NCI-H1105 (cell line): ENCODE results near the gene ZNF280B.
"Not testable (repeated sequence)": the region's sequence is repeated elsewhere in the genome, so short reads cannot be mapped to it uniquely, and the experiment has no call there.

Experiments used
- DNase-seq: peaks from one replicate; lab custom pipeline; 2025; lab: John Stamatoyannopoulos, UW

Gene ZNF280B

GRCh38 chr22:22507743-22508273 is 734 bp downstream of the ZNF280B start:
- no peak for DNase-seq

DNA sequence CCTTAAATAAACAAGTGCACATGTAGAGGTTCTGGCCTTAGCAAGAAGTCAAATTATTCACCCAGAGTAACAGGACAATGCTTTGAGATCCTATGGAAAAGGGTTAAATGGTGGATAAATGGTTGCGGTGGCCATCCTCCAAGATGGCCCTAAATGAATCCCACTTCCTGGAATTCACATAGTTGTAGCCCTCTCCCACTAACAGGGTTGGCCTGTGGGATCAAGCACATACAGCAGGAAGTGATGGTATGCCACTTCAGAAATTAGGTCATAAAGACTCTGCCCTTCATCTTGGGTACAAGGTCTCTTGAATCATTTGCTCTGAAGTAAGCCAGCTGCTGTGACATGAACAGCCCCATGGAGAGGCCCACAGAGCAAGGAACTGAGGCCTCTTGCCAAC is 1.8 kb downstream of the ZNF280B start:
- no peak for DNase-seq

DNA sequence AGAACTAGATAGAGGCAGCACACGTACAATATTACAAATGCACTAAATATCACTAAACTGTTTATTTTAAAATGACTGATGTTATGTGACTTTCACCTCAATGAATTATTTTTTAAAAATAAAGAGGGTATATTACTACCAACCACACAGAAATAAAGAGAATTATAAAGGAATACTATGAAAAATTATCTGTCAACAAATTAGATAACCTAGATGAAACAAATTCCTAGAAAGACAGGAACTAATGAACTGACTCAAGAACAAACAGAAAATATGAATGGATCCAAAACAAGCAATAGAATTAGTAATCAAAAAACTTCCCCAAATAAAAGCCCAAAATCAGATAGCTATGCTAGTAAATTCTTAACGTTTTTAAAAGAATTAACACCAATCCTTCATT is 10.3 kb downstream of the ZNF280B start:
- no peak for DNase-seq

DNA sequence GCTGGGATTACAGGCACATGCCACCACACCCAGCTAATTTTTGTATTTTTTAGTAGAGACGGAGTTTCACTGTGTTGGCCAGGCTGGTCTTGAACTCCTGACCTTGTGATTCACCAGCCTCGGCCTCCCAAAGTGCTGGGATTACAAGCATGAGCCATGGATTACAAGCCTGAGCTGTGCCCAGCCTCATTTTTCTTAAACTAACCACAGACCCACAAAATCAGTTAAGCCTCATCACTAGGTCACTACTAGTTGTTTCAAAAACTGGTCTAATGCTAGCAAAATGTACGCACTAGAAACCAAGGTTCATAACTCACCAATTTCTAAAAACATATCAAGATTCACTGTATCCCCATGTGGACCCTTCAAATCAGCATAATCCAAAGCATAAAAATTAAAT is 17.0 kb downstream of the ZNF280B start:
- not testable (repeated sequence) for DNase-seq

DNA sequence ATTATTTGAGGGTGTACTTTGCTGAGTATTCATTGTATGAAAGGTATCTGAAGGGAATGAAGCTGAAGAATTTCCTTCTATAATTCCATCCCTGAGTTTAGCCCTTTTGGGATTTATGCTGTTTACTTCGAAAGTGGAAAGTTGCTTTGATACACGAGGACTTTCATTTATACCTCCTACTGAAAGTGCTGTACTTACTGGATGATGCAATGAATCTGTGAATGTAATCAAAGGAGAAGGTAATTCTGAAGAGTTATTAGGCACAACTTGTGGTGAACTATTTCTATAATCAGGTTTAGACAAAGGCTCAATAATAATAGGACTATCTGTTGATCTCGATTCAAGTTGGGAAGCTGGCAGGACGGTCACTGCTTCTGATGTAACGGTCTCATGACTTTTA is 19.8 kb downstream of the ZNF280B start:
- DNase-seq, result no peak

GRCh38 chr22:22487869-22488597 is 20.5 kb downstream of the ZNF280B start:
- no peak for DNase-seq

- no peak for DNase-seq
Observed at GRCh38 chr22:22487059-22487458, 21.5 kb downstream of the ZNF280B start.

DNA sequence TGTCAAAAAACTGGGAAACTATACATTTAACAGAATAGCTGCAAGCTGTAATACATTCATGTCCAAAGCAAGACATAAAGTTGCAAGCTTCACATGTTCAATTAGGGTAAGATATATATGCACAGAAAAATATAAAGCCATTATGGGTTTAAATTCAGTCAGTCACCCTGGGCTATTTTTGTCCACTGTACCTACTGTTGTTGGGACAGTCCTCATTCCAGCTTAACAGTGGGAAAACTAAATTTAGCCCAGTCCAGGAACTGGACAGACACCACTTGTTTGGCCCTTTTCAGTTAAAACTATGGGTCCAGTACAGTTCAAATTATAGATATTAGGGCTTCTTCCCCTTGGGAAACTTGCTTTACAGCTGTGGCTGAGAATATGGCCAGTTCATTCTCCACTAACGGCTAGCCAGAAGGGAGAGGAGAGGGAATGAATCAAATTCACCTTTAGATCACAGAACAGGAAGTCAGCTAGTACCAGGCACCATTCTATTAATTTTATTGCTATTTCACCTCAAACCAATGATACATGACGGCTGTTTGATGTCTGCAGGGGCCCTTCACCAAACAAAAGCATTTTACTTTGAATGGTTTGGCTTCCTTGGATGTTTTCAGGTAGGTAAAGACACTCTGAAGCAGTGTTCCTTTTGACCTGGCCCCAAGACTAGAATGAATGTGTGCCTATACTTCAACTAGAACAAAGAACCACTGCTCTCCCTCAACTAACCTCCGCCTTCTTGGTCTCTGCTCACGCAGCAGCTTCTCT is 22.2 kb downstream of the ZNF280B start:
- DNase-seq, result no peak

DNA sequence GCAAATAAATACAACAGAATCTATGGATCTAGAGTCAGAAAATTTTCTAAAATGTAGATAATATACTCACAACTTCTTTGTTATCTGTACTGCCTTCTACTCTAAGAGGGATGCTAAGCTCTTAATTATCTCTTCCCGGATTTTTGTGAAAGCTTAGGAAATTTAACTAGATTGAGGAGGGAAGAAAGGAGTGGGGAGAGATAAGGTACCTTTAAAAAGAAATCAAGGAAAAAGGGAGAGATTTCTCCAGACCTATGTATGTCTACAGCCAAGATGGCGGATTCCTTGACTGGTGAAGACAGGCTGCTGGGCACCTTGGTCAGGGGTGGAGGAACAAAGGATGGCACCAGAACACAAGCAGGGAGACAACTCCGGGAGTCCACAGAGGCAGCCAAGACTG is 23.0 kb downstream of the ZNF280B start:
- DNase-seq, result no peak

- no peak for DNase-seq
Observed at GRCh38 chr22:22484023-22484422, 24.5 kb downstream of the ZNF280B start.

- no peak for DNase-seq
Observed at GRCh38 chr22:22480940-22481339, 27.6 kb downstream of the ZNF280B start.

- no peak for DNase-seq
Observed at GRCh38 chr22:22479999-22480532, 28.5 kb downstream of the ZNF280B start.

DNA sequence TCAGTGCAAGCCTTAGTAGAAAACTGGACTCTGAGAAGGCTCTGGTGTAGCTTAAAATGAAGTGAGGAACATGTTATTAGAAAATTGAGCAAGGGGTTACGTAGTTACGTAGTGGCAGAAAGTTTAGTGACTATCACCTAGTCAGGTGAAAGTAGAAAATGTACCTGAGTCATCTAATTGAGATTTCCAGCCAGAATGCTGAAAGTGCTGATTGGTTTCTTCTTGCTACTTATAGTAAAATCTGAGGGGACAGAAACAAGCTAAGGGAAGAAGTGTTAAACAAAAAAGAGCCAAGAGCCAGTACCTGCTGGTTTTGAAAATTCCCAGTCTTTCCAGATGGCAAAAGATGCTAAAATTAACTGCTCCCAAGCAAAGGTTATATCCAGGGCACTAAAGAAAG is 29.4 kb downstream of the ZNF280B start:
- no peak for DNase-seq

- no peak for DNase-seq
Observed at GRCh38 chr22:22478470-22478869, 30.1 kb downstream of the ZNF280B start.

DNA sequence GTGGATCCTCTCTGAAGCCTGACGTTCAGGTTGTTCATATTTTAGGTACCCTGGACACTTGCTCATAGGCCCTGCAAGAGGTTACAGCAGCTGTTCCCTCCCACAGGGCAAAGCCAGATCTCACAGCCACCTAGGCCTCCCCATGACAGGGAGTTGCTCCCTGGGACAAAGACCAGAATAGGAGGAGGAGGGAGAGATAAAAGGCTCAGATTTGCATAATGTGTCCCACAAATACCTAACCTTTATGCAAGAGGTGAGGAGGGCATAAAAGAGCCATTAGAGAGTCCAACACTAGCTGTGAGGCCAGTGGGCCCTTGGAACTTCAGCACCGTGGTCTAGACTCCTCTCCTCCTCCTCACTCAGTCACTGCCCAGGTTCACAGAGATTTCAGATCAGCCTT is 33.8 kb downstream of the ZNF280B start:
- DNase-seq, result no peak

GRCh38 chr22:22471104-22471503 is 37.4 kb downstream of the ZNF280B start:
- not testable (repeated sequence) for DNase-seq

DNA sequence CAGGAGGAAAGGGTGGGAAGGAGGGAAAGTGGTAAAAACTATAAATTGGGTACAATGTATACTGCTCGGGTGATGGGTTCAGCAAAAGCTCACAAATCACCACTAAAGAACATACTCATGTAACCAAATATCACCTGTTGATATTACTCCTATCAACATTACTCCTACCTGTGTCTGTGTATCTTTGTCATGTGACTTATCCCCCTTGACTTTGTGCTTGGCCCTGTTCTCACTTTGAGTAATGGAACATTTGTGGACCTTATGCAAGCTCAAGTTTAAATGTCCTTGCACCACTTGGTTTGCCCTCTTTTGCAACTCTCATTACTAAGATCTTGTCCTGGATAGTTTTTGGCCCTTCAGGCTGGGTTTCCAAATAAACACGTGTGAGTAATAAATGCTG is 39.0 kb downstream of the ZNF280B start:
- no peak for DNase-seq

- DNase-seq, result not testable (repeated sequence)
Observed at GRCh38 chr22:22468794-22469469, 39.6 kb downstream of the ZNF280B start.

- DNase-seq, result no peak
Observed at GRCh38 chr22:22467112-22467511, 41.4 kb downstream of the ZNF280B start.

GRCh38 chr22:22465782-22466181 is 42.8 kb downstream of the ZNF280B start:
- no peak for DNase-seq

- no peak for DNase-seq
Observed at GRCh38 chr22:22465094-22465602, 43.4 kb downstream of the ZNF280B start.

DNA sequence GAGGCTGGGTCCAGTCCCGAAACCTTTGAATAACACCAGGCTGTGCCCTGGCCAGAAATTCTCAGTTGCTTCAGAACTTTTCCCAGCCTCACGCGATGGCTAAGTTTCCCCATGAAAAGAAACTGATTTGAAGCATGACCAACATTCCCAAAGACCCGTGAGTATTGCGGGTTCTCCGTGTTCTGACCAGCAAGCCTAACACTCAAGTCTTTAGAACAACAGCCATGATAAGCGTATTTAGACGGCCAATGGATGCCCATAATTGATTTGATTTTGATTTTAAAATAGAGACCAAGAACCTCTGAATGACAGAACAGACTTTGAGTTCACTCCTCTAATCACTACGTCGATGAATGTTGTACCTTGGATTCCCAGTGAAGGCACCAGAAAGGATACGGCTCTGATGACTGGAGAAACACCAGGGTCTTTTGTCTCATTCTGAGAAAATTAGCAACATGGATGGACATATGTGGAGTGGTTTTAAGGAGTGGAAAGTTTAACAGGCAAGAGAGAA is 43.9 kb downstream of the ZNF280B start:
- no peak for DNase-seq
